Calu3 (cell line): ENCODE results near the gene NEB. TPM values are rescaled to one million over a fixed set of nuclear protein-coding genes. Genes with fewer than 3 reads are reported as not detected.

Experiments used
- BruUV-seq: library from RNA; stranded (reverse); fragments of 400-500 nt; replicated peaks from 2 replicates; lab custom pipeline; 2021; lab: Mats Ljungman, UMichigan
- CTCF ChIA-PET: fragments of 300-600 bp; sonication (Branson Sonifier 250); formaldehyde crosslinking; loops from one replicate; lab custom pipeline; 2022; ENCODE audit warnings: antibody characterized with exemption; lab: Charles Lee
- DNase-seq: peaks from one replicate; pipeline ENCODE4 v3.0.0; 2022
- H3K27ac Mint-ChIP-seq: one replicate; pipeline ENCODE4 v1.8.0; 2022; ENCODE audit warnings: mixed read lengths; ENCODE audit not compliant: unreplicated experiment
- H3K27me3 Mint-ChIP-seq: one replicate; pipeline ENCODE4 v1.8.0; 2022; ENCODE audit warnings: mixed read lengths; ENCODE audit not compliant: unreplicated experiment
- H3K36me3 Mint-ChIP-seq: one replicate; pipeline ENCODE4 v1.8.0; 2022; ENCODE audit warnings: mild to moderate bottlenecking, moderate library complexity, mixed read lengths; ENCODE audit not compliant: insufficient read depth, unreplicated experiment
- H3K4me1 Mint-ChIP-seq: one replicate; pipeline ENCODE4 v1.8.0; 2022; ENCODE audit warnings: mild to moderate bottlenecking, low read depth, mixed read lengths; ENCODE audit not compliant: unreplicated experiment
- H3K4me3 Mint-ChIP-seq: one replicate; pipeline ENCODE4 v1.8.0; 2022; ENCODE audit warnings: mild to moderate bottlenecking, low read depth, moderate library complexity, mixed read lengths; ENCODE audit not compliant: unreplicated experiment
- H3K9me3 Mint-ChIP-seq: one replicate; pipeline ENCODE4 v1.8.0; 2022; ENCODE audit warnings: low read depth, mixed read lengths; ENCODE audit not compliant: unreplicated experiment
- intact Hi-C: fragments of 100-400 bp; cut with micrococcal nuclease; formaldehyde crosslinking; loops from one replicate; pipeline ENCODE4 v1.10.0; 2022; ENCODE audit not compliant: unreplicated experiment
- total RNA-seq: library from RNA; stranded (reverse); gene quantifications from 2 replicates; pipeline ENCODE4 v1.2.3, GENCODE V29; 2022
- TF ChIP-seq, protein P1 (sequence below): fragments of 200-600 bp; IDR thresholded peaks from one replicate; pipeline ENCODE4 v1.8.0; 2022; ENCODE audit warnings: antibody characterized with exemption; ENCODE audit not compliant: unreplicated experiment

NEB gene
- total RNA-seq, 1 experiment from 2014 or later, result 27.5 TPM

DNA sequence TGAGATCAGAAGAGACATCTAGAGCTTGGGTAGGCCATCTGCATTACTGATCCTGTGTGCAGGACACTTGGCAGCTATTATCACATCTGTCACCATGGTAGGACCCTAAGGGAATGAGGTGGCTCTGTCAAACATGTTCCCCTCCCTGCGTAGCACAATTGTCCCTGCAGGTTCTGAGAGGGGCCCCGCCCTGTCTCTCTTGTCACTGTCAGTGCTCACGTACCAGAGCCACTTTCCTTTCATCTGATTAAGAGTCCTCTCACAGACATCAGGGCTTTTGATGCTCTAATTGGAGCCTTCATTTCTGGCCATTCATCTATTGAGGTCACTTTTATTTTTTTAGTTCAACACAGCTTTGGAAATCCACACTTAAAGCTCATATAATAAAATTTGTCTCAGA is 38.5 kb downstream of the NEB start:
- TF ChIP-seq, protein P1, sequence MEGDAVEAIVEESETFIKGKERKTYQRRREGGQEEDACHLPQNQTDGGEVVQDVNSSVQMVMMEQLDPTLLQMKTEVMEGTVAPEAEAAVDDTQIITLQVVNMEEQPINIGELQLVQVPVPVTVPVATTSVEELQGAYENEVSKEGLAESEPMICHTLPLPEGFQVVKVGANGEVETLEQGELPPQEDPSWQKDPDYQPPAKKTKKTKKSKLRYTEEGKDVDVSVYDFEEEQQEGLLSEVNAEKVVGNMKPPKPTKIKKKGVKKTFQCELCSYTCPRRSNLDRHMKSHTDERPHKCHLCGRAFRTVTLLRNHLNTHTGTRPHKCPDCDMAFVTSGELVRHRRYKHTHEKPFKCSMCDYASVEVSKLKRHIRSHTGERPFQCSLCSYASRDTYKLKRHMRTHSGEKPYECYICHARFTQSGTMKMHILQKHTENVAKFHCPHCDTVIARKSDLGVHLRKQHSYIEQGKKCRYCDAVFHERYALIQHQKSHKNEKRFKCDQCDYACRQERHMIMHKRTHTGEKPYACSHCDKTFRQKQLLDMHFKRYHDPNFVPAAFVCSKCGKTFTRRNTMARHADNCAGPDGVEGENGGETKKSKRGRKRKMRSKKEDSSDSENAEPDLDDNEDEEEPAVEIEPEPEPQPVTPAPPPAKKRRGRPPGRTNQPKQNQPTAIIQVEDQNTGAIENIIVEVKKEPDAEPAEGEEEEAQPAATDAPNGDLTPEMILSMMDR, result no peak
- H3K27ac Mint-ChIP-seq, result no peak overlapping the region
- no TSS peak for BruUV-seq
- H3K36me3 Mint-ChIP-seq, result no peaks in the 10 kb centered on the region
- intact Hi-C loops, result no loop called here
- H3K27me3 Mint-ChIP-seq, result no peaks in the 10 kb centered on the region
- CTCF ChIA-PET, result no interaction called here
- no peaks in the 10 kb centered on the region for H3K4me1 Mint-ChIP-seq
- no peak overlapping the region for H3K4me3 Mint-ChIP-seq
- DNase-seq, result no peak
- H3K9me3 Mint-ChIP-seq, result no peaks in the 10 kb centered on the region

DNA sequence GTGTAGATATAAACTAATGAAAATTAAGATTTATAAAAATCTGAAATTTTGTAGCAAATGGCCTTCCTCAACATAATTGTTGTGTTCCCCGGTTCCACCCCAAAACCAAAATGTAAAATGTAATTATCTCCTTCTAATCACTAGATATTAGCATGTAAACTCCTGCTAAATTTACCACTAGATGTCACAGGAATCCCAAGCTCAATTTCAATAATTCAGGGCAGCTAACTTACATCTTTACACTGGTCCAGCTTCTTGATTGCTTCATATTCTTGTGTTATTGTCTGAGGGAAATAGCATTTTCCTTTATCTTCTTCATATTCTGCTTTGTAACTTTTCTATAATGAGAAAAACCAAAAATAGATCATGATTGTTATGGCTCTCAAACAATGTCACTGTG is 42.6 kb downstream of the NEB start:
- Mint-ChIP-seq H3K27ac (no peak overlapping the region), H3K36me3 (no peaks in the 10 kb centered on the region), H3K9me3 (no peaks in the 10 kb centered on the region), H3K4me3 (no peak overlapping the region), H3K27me3 (no peaks in the 10 kb centered on the region), H3K4me1 (no peaks in the 10 kb centered on the region)
- no TSS peak for BruUV-seq
- no peak for DNase-seq
- intact Hi-C loops, result no loop called here
- CTCF ChIA-PET, result no interaction called here
- TF ChIP-seq, protein P1, result no peak

- no peaks in the 10 kb centered on the region for H3K4me1 Mint-ChIP-seq
- H3K27ac Mint-ChIP-seq, result no peak overlapping the region
- H3K9me3 Mint-ChIP-seq, result no peaks in the 10 kb centered on the region
- H3K27me3 Mint-ChIP-seq, result no peaks in the 10 kb centered on the region
- H3K36me3 Mint-ChIP-seq, result no peaks in the 10 kb centered on the region
- no TSS peak for BruUV-seq
- CTCF ChIA-PET, result no interaction called here
- intact Hi-C loops, result no loop called here
- TF ChIP-seq, protein P1, result no peak
- no peak for DNase-seq
- no peak overlapping the region for H3K4me3 Mint-ChIP-seq
Measured at GRCh38 chr2:151688719-151689118, 45.6 kb downstream of the NEB start.

DNA sequence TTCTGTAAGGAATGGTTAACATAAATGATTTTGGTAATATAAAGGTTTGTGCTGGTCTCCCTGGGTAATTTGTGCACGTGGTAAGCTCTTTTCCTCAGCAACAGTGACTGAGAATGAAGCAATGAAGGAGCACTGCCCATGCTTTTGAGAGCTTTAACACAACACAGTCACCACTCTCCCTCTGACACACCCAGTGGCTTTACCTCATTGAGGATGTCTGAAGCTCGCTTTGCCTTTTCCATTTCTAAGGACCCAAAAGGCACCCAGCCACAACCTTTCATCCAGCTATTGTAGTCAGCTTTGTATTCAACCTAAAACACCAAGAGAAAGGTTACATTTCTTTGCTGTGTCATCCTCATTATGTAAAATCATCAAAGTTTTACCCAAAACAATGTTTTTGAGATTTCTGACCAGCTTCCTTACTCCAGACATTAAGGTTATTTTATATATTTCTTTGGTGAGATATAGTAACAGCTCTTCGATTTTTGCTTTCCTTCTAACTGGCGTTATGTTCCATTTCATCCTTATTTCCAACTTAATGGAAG is 51.7 kb downstream of the NEB start:
- no peaks in the 10 kb centered on the region for H3K36me3 Mint-ChIP-seq
- no TSS peak for BruUV-seq
- intact Hi-C loops, result no loop called here
- no peaks in the 10 kb centered on the region for H3K9me3 Mint-ChIP-seq
- H3K4me1 Mint-ChIP-seq, result no peaks in the 10 kb centered on the region
- no peaks in the 10 kb centered on the region for H3K27me3 Mint-ChIP-seq
- H3K27ac Mint-ChIP-seq, result no peak overlapping the region
- DNase-seq, result no peak
- CTCF ChIA-PET, result no interaction called here
- H3K4me3 Mint-ChIP-seq, result no peak overlapping the region
- TF ChIP-seq, protein P1, result no peak
